ENCODE measurements around the gene HSD3B7. TPM values are rescaled to one million over a fixed set of nuclear protein-coding genes. Genes with fewer than 3 reads are reported as not detected.

Gene HSD3B7
- total and polyA plus RNA-seq, 2 of the 8 experiments (the other 6 are each of a cell fraction or from before 2014, with no cell fraction given): 2.9 to 6.6 TPM

DNA sequence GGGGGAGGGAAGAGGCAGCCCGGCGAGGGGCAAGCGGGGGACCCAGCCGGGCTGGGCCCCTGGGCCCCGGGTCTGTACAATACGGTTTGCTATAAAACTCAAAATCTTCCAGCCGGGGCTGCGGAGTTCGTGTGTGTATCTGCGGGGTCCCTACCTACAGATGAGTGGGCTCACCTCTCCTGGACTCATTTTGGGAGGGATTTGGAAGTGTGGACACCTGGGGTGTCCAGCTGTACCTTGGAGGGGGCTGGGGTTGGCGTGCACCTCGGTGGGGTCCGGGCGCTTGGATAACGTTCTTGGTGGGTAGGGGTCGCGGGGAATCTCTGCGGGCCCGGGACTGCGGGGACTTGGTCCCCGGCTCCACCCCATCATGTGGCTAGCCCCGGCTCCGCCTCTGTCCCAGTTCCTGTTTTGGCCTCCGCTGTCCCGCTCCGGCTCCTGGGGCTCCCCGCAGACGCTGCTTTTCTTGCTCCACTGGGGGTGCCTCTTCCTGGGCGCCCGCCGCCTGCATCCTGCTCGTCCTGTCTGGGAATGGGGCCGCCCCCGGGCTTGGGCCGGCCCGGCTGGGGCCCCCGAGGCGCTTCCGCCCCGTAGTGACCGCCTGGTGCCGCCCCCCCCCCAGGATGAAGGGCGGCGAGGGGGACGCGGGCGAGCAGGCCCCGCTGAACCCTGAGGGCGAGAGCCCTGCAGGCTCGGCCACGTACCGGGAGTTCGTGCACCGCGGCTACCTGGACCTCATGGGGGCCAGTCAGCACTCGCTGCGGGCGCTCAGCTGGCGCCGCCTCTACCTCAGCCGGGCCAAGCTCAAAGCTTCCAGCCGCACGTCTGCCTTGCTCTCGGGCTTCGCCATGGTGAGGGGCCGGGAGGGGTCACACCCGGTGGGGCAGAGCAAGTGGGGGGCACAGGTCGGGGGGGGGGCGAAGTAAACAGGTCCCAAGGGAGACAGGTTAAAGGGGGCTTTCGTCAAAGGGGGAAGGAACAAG, 36.0 kb upstream of the HSD3B7 start, which contains the start of gene ORAI3 (continued):
- TF ChIP-seq, protein P1, sequence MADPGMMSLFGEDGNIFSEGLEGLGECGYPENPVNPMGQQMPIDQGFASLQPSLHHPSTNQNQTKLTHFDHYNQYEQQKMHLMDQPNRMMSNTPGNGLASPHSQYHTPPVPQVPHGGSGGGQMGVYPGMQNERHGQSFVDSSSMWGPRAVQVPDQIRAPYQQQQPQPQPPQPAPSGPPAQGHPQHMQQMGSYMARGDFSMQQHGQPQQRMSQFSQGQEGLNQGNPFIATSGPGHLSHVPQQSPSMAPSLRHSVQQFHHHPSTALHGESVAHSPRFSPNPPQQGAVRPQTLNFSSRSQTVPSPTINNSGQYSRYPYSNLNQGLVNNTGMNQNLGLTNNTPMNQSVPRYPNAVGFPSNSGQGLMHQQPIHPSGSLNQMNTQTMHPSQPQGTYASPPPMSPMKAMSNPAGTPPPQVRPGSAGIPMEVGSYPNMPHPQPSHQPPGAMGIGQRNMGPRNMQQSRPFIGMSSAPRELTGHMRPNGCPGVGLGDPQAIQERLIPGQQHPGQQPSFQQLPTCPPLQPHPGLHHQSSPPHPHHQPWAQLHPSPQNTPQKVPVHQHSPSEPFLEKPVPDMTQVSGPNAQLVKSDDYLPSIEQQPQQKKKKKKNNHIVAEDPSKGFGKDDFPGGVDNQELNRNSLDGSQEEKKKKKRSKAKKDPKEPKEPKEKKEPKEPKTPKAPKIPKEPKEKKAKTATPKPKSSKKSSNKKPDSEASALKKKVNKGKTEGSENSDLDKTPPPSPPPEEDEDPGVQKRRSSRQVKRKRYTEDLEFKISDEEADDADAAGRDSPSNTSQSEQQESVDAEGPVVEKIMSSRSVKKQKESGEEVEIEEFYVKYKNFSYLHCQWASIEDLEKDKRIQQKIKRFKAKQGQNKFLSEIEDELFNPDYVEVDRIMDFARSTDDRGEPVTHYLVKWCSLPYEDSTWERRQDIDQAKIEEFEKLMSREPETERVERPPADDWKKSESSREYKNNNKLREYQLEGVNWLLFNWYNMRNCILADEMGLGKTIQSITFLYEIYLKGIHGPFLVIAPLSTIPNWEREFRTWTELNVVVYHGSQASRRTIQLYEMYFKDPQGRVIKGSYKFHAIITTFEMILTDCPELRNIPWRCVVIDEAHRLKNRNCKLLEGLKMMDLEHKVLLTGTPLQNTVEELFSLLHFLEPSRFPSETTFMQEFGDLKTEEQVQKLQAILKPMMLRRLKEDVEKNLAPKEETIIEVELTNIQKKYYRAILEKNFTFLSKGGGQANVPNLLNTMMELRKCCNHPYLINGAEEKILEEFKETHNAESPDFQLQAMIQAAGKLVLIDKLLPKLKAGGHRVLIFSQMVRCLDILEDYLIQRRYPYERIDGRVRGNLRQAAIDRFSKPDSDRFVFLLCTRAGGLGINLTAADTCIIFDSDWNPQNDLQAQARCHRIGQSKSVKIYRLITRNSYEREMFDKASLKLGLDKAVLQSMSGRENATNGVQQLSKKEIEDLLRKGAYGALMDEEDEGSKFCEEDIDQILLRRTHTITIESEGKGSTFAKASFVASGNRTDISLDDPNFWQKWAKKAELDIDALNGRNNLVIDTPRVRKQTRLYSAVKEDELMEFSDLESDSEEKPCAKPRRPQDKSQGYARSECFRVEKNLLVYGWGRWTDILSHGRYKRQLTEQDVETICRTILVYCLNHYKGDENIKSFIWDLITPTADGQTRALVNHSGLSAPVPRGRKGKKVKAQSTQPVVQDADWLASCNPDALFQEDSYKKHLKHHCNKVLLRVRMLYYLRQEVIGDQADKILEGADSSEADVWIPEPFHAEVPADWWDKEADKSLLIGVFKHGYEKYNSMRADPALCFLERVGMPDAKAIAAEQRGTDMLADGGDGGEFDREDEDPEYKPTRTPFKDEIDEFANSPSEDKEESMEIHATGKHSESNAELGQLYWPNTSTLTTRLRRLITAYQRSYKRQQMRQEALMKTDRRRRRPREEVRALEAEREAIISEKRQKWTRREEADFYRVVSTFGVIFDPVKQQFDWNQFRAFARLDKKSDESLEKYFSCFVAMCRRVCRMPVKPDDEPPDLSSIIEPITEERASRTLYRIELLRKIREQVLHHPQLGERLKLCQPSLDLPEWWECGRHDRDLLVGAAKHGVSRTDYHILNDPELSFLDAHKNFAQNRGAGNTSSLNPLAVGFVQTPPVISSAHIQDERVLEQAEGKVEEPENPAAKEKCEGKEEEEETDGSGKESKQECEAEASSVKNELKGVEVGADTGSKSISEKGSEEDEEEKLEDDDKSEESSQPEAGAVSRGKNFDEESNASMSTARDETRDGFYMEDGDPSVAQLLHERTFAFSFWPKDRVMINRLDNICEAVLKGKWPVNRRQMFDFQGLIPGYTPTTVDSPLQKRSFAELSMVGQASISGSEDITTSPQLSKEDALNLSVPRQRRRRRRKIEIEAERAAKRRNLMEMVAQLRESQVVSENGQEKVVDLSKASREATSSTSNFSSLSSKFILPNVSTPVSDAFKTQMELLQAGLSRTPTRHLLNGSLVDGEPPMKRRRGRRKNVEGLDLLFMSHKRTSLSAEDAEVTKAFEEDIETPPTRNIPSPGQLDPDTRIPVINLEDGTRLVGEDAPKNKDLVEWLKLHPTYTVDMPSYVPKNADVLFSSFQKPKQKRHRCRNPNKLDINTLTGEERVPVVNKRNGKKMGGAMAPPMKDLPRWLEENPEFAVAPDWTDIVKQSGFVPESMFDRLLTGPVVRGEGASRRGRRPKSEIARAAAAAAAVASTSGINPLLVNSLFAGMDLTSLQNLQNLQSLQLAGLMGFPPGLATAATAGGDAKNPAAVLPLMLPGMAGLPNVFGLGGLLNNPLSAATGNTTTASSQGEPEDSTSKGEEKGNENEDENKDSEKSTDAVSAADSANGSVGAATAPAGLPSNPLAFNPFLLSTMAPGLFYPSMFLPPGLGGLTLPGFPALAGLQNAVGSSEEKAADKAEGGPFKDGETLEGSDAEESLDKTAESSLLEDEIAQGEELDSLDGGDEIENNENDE (IDR thresholded peaks at IDR 0.05; ENCODE audit: insufficient replicate concordance, low read length): no peak
- TF ChIP-seq BACH1 (IDR thresholded peaks at IDR 0.05; ENCODE audit: low read length): no peak

All from H1 (cell line).